OCI-LY3 (cell line): ENCODE measurements around the gene HDAC4.

Source experiments
- H2AFZ ChIP-seq: fragments of 200-600, 300-600 bp; shearing (Covaris generic); 2 replicates; pipeline ENCODE4 v1.6.0; 2014; ENCODE audit warnings: antibody characterized with exemption, low read depth, low read length
- H3K27ac ChIP-seq: fragments of 200-600, 300-600 bp; sonication (generic); 2 replicates; pipeline ENCODE4 v1.5.1; 2014; ENCODE audit warnings: mild to moderate bottlenecking, low read length, moderate library complexity, mixed read lengths
- H3K27me3 ChIP-seq: fragments of 200-600, 300-600 bp; sonication (generic); 2 replicates; pipeline ENCODE4 v1.6.1; 2014; ENCODE audit warnings: low read depth, low read length, mixed read lengths
- H3K36me3 ChIP-seq: fragments of 200-600, 300-600 bp; sonication (generic); replicated peaks from 2 replicates; pipeline ENCODE3; 2014; ENCODE audit warnings: low read depth, low read length, mixed read lengths
- H3K4me1 ChIP-seq: fragments of 300-600, 200-600 bp; sonication (generic); 2 replicates; pipeline ENCODE4 v1.6.1; 2014; ENCODE audit warnings: low read length, mixed read lengths
- H3K4me2 ChIP-seq: fragments of 200-600, 300-600 bp; sonication (generic); 2 replicates; pipeline ENCODE4 v1.6.1; 2014; ENCODE audit warnings: low read length, mixed read lengths
- H3K4me3 ChIP-seq: fragments of 300-600, 200-600 bp; sonication (generic); 2 replicates; pipeline ENCODE4 v1.5.1; 2014; ENCODE audit warnings: antibody characterized with exemption, mild to moderate bottlenecking, low read length, moderate library complexity
- H3K79me2 ChIP-seq: fragments of 300-600, 200-600 bp; shearing (Covaris generic); 2 replicates; pipeline ENCODE4 v1.6.1; 2014; ENCODE audit warnings: mild to moderate bottlenecking, low read length, mixed read lengths
- H3K9ac ChIP-seq: fragments of 300-600, 200-600 bp; shearing (Covaris generic); 2 replicates; pipeline ENCODE4 v1.6.0; 2014; ENCODE audit warnings: mild to moderate bottlenecking, low read length, moderate library complexity
- H3K9me3 ChIP-seq: fragments of 200-600, 300-600 bp; shearing (Covaris generic); 2 replicates; pipeline ENCODE4 v1.6.1; 2014; ENCODE audit warnings: low read length, mixed read lengths; ENCODE audit not compliant: insufficient read depth
- H4K20me1 ChIP-seq: fragments of 200-600, 300-600 bp; sonication (generic); 2 replicates; pipeline ENCODE4 v1.6.1; 2016; ENCODE audit warnings: low read length, mixed read lengths; ENCODE audit not compliant: insufficient read depth
- EZH2phosphoT487 ChIP-seq: fragments of 200-600 bp; shearing (Covaris generic); IDR thresholded peaks from 2 replicates; pipeline ENCODE4 v1.6.1; 2018; ENCODE audit warnings: antibody characterized with exemption, mixed run types, low read depth
- TF ChIP-seq, protein P1 (sequence below): fragments of 200-600, 300-600 bp; sonication (generic); IDR thresholded peaks from 2 replicates; pipeline ENCODE4 v1.5.1; 2014; ENCODE audit warnings: antibody characterized with exemption, low read length, low read depth

Gene HDAC4

DNA sequence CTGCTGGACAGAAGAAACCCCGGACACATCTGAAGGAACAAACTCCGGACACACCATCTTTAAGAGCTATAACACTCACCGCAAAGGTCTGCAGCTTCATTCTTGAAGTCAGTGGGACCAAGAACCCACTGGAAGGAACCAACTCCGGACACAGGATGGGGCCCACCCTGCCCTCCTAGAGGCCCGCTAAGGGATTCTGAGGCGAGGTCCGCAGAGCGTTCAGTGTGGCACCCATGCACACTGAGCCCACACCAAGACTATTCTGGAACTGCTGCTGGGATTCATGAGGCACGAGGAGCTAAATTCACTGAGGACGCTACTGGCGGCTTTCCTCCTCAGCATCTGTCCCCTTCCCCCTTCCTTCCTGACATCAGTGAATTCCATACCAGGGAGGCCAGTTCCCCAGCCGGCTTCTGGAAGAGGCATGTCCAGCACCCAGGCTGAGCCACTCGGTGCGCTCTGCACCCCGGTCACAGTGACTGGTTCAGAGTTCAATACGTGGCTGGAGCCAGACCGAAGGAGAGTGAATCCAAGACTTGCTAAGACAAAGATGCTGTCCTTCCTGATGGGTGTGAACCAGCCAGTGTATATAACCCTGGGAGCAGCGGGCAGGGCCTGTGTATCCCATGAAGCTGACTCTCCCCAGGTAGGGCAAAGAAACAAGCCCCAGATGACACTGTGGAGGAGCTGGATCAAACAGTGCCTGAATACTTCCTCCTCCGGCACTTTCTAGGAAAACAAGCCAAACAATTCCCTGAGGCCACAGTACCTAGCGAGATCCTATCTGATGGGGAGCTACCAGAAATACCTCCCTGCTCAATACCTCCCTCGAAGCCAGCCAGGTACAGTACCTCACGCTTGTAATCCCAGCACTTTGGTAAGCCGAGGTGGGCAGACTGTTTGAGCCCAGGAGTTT, 11.1 kb downstream of the HDAC4 start:
- Histone ChIP-seq H3K9me3 (no peaks in the 10 kb centered on the region), H3K27me3 (no peaks in the 10 kb centered on the region), H3K27ac (no peak overlapping the region), H3K4me3 (no peak overlapping the region), H3K36me3 (no peaks in the 10 kb centered on the region), H3K4me1 (no peaks in the 10 kb centered on the region), H3K4me2 (no peak overlapping the region), H2AFZ (no peak overlapping the region), H3K9ac (no peak overlapping the region), H3K79me2 (peaks cover 10% of the 10 kb centered on the region; the same call in 1 of the 2 replicates), H4K20me1 (peaks cover 28% of the 10 kb centered on the region)
- TF ChIP-seq EZH2phosphoT487 = no peak

DNA sequence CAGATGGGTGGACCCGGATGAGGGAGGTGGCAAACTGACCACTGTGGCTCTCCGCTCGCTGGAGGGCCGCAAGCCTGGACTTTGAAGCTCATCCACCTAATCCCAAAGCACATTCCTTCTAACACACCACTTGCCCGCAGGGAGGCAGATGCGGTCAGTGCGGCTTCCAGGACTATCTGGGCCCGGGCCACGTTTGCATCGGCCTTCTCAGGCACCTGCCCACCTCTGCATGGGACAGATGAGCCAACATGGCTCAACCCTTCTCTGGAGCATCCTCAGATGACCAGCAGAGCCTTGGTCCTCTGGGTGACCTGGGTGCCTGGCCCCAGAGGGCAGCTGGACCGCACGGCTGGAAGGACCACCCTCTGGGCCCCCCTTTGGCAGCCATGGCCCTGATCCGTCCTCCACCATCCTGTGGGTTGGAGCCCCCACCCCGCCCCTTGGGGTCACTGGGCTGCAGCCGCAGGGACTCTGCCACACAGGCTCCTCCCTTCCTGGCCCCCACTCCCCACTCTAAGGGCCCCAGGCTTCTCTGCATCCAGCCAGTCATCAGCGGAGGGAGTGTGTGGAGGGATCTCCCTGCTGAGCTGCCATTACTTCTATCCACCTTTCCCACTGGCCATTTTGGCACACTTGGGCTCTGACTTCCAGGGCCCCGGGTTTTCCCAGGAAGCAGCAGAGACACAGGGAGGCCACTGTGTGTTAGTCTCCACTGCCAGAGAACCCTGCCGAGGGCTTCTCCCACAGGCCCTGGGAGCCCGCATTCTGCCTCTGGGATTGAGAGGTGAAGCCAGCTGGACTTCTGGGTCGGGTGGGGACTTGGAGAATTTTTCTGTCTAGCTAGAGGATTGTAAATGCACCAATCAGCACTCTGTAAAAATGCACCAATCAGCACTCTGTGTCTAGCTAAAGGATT, 12.3 kb downstream of the HDAC4 start:
- no peak overlapping the region for H3K4me3 ChIP-seq
- no peaks in the 10 kb centered on the region for H3K9me3 ChIP-seq
- TF ChIP-seq EZH2phosphoT487 = no peak
- TF ChIP-seq, protein P1, sequence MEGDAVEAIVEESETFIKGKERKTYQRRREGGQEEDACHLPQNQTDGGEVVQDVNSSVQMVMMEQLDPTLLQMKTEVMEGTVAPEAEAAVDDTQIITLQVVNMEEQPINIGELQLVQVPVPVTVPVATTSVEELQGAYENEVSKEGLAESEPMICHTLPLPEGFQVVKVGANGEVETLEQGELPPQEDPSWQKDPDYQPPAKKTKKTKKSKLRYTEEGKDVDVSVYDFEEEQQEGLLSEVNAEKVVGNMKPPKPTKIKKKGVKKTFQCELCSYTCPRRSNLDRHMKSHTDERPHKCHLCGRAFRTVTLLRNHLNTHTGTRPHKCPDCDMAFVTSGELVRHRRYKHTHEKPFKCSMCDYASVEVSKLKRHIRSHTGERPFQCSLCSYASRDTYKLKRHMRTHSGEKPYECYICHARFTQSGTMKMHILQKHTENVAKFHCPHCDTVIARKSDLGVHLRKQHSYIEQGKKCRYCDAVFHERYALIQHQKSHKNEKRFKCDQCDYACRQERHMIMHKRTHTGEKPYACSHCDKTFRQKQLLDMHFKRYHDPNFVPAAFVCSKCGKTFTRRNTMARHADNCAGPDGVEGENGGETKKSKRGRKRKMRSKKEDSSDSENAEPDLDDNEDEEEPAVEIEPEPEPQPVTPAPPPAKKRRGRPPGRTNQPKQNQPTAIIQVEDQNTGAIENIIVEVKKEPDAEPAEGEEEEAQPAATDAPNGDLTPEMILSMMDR = no peak
- no peak overlapping the region for H3K4me2 ChIP-seq
- H4K20me1 ChIP-seq = peaks cover 24% of the 10 kb centered on the region
- H3K4me1 ChIP-seq = no peaks in the 10 kb centered on the region
- no peak overlapping the region for H2AFZ ChIP-seq
- no peak overlapping the region for H3K27ac ChIP-seq
- H3K27me3 ChIP-seq = no peaks in the 10 kb centered on the region
- peaks cover 8% of the 10 kb centered on the region; the same call in 1 of the 2 replicates for H3K79me2 ChIP-seq
- no peak overlapping the region for H3K9ac ChIP-seq
- no peaks in the 10 kb centered on the region for H3K36me3 ChIP-seq

DNA sequence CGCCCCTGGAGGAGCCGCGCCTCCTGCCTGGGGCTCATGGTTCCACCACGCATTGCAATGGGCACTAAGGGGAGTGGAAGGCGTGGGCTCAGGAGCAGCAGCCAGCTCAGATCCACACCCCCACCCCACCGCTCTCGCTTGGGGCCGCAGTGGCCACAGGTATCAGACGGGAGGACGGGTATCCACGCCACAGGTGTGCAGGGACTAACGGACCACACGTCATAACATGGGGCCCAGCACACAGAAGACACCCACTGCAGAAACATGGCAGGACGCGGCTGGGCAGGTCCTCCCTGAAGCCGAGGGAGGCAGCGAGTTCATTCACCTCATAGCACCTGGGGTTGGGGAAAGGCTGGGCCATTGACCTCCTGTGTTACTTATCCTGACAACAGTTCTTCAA, 13.0 kb downstream of the HDAC4 start:
- TF ChIP-seq EZH2phosphoT487 = no peak
- TF ChIP-seq, protein P1 = no peak
- Histone ChIP-seq H3K27me3 (no peaks in the 10 kb centered on the region), H3K79me2 (peaks cover 3% of the 10 kb centered on the region; the same call in 1 of the 2 replicates), H3K9ac (no peak overlapping the region), H3K9me3 (no peaks in the 10 kb centered on the region), H4K20me1 (peaks cover 19% of the 10 kb centered on the region), H3K4me1 (no peaks in the 10 kb centered on the region), H3K27ac (no peak overlapping the region), H3K4me2 (no peak overlapping the region), H2AFZ (no peak overlapping the region), H3K4me3 (no peak overlapping the region), H3K36me3 (no peaks in the 10 kb centered on the region)

- no peaks in the 10 kb centered on the region for H3K9me3 ChIP-seq
- H4K20me1 ChIP-seq = peaks cover 16% of the 10 kb centered on the region
- TF ChIP-seq, protein P1 = no peak
- no peak for TF ChIP-seq EZH2phosphoT487
- H3K36me3 ChIP-seq = no peaks in the 10 kb centered on the region
- no peaks in the 10 kb centered on the region for H3K79me2 ChIP-seq
- H3K9ac ChIP-seq = no peak overlapping the region
- H3K4me2 ChIP-seq = no peak overlapping the region
- no peaks in the 10 kb centered on the region for H3K27me3 ChIP-seq
- H3K4me1 ChIP-seq = peaks cover 7% of the 10 kb centered on the region
- H3K4me3 ChIP-seq = no peak overlapping the region
- no peak overlapping the region for H2AFZ ChIP-seq
- H3K27ac ChIP-seq = no peak overlapping the region
Observed at GRCh38 chr2:239386872-239387445, 13.9 kb downstream of the HDAC4 start.
